SW 1271 (cell line): Measurements from ENCODE around the gene KLF2.
"Not testable (repeated sequence)": the region's sequence is repeated elsewhere in the genome, so short reads cannot be mapped to it uniquely, and the experiment has no call there.

ENCODE experiments used
- DNase-seq, 2 experiments: peaks; one replicate each; lab custom pipeline; 2025; lab: John Stamatoyannopoulos, UW

Gene KLF2

GRCh38 chr19:16324384-16325160, at the start of gene KLF2:
TSS of gene KLF2 (plus strand) at chr19:16324826. CDS start at chr19:16324924, 98 bp downstream.
- peak; percentile 50 to 84 for DNase-seq

DNA sequence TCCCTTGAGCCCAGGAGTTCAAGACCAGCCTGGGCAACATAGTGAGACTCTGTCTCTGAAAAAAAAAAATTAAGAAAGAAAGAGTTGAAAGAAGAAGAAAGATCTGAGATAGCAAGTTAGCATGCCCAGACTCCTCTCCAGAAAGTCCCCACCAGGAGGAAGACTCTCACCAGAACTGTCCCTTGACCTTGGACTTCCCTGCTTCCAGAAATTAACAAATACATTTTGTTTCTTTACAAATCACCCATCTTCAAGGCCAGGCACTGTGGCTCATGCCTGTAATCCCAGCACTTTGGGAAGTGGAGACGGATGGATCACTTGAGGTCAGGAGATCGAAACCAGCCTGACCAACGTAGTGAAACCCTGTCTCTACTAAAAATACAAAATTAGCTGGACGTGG, 44.3 kb upstream of the KLF2 start:
- DNase-seq: no peak

- DNase-seq: no peak
These were observed 42.9 kb upstream of the KLF2 start for GRCh38 chr19:16281743-16282142.

DNA sequence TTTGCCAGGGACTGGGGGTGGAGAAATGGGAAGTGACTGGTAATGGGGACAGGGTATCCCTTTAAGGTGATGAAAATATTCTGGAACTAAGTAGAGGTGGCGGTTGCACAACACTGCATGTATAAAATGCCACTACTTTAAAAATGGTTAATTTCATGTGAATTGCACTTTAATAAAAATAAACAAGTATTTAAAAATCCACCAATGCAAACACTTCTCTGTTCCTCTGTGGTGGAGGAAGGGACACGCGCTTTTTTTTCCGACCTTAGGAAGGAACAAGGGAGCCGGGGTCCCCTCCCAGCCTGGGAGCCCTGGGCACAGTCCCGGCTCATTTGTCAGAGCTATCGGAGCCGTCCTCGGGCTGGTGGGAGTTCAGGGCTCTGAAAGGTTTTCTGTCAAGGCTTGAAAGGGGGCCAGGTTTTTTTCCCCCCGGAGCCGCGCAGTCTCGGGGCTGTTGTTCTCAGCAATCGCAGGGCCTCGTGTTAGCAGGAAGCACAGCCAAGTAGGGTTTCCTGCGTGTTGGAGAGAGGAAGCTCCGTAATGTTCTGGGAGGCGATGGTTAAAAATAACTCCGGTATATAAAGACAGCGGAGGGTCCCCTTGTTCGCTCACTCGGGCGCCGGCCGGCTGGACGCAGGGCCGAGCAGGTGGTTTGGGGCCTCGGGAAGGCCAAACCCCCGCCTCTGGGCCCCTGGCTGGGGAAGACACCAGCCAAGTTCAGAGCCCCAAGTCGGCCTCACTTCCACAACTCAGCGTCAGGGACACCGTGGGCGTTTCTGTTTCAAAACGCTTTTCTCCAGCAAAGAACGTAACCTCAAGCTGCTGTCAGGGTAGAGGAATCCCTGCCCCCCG, 41.2 kb upstream of the KLF2 start:
- DNase-seq: no peak

GRCh38 chr19:16284505-16284904, 40.1 kb upstream of the KLF2 start:
- DNase-seq: no peak

GRCh38 chr19:16285079-16285478, 39.5 kb upstream of the KLF2 start:
- not testable (repeated sequence) for DNase-seq

- DNase-seq: no peak
These were observed 38.7 kb upstream of the KLF2 start for GRCh38 chr19:16285769-16286498.

DNA sequence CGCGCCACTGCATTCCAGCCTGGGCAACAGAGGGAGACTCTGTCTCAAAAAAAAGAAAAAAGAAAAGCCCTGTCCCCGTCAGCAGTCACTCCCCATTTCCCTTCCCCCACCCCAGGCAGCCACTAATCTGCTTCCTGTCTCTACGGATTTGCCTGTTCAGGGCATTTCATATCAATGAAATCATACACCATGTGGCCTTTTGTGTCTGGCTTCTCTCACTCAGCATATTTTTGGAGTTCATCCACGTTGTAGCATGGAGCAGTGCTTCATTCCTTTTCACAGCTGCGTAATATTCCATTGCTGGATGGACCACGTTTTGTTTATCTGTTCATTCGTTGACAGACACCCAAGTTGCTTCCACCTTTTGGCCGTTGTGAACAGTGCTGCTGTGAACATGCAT, 36.1 kb upstream of the KLF2 start:
- no peak for DNase-seq

GRCh38 chr19:16289594-16289993, 35.0 kb upstream of the KLF2 start:
- DNase-seq: no peak

- DNase-seq: no peak
These were observed 33.9 kb upstream of the KLF2 start for GRCh38 chr19:16290692-16291091.

DNA sequence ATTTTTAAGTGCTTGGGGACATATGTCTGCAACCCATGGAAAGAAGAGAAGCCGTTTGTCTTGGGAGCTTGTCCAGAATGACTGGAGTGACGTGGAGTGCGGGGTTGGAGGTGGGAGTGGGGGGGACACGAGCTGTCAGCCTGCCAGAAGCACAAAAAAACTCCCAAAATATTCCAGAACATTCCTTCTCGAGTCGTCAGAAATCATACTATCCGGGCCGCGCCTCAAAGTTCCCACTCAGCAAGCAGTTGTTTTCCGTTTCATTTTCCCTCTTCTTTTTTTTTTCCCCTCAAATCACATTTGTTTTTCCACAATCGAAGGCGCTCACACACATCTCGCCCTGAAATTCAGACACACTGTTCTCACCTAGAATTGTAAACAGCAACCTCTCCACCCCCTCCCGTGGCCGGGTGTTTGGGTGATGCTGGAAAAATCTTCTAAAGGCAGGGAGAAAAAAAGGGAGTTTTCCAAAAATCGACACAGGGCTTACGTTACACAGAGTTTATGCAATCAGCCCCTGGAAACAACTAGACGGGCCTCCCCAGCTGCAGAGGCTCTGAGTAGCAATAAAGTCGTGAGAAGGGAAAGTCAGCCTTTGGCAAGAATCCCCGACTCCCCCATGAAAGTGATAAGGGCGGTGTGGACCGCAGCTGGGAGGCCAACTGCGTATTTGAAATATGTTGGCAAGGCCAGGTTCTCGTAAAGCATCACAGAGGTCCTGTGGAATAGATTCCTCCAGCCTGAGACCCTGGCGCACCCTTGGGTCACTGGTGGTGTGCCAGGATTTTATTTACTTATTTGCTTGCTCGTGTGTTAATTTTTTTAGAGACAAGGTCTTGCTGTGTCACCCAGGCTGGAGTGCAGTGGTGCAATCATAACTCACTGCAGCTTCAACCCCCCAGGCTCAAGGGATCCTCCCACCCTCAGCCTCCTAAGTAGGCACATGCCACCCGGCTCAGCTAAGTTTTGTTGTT, 31.2 kb upstream of the KLF2 start:
- no peak for DNase-seq

DNA sequence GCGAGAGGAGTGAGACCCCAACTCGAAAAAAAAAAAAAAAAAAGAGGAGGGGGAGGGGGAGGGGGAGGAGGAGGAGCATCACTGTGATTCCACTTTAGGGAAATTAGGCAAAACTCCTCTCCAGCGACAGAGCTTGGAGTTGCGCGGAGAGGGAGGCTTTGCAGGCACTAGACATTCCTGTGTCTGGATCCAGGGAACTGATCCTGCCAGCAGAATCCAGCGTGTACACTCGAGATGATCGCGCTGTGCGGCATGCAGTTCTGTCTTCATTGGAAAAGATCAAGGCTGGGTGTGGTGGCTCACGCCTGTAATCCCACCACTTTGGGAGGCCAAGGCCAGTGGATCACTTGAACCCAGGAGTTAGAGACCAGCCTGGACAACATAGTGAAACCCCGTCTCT, 29.6 kb upstream of the KLF2 start:
- DNase-seq: no peak

DNA sequence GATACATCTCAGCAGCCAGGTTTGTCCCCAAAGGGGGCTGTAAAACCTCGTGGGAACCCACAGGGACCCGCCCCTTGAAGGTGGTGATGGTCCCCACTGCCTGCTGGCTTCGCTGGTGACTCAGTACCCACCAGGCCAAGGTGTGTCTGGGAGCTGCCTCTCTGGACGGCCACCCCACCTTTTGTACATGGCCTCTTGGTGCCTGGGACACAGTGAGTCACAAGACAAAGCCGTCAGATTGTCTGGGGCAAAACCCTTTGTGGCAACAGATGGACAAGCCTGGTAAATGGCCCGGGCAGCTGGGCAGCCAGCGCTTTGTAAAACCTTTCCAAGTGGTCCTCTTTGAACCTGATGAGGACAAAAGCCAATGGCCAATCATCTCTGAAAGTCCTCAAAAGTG, 27.9 kb upstream of the KLF2 start:
- DNase-seq: no peak

DNA sequence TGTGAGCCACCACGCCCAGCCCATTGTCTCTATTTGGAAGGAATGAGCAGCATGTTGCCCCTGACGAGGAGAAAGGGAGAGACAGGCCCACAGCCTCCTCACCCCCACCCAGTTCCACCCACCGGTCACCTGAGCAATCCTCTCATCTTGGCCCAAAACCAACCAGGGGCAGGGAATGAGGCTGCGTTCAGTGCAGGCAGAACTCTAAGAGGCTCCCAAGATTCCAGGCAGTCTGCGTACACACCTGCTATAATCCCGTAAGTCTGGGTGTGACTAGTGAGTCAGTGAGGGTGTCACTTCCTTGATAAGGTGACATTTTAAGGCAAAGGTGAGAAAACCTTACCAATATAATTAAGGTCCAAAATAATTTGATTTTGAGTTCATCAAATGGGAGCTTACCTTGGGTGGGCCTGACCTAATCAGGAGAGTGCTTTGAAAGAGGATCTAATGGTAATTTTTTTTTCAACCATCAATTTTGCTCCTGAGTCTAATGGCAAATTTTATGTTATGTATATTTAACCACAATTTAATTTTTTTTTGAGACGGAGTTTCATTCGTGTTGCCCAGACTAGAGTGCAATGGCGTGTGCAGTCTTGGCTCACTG, 26.9 kb upstream of the KLF2 start:
- no peak for DNase-seq

GRCh38 chr19:16298334-16298733, 26.3 kb upstream of the KLF2 start:
- no peak for DNase-seq

DNA sequence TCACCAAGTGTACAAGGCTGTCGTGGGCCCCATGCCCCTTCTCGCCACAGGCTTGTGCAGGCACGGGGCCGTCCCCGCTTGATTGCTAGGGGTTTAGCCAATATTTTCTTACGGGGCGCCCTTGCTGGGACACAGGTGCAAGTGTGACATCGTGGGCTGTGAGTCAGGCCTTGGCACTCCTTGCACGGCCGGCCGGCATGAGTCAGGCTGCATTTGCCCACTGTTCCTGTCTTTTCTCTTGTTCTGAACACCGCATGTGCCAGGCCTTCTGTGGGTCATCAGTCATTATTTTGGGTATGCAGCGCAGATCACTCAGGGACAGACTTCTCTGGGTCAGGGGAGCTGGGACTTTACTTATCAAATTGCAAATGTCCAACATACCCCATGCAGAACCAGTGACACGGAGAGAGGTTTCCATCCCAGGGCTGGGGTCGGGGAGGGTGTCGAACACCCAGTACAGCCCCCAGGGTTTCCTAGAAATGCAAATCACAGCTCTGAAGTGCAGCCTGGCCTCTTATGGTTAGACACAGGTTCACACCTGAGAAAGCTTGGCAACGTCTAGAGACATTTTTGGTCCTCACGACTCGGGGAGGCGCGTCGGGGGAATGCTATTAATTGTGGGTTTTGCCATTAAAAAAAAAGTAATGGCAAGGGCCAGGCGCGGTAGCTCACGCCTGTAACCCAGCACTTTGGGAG, 22.5 kb upstream of the KLF2 start:
- no peak for DNase-seq

DNA sequence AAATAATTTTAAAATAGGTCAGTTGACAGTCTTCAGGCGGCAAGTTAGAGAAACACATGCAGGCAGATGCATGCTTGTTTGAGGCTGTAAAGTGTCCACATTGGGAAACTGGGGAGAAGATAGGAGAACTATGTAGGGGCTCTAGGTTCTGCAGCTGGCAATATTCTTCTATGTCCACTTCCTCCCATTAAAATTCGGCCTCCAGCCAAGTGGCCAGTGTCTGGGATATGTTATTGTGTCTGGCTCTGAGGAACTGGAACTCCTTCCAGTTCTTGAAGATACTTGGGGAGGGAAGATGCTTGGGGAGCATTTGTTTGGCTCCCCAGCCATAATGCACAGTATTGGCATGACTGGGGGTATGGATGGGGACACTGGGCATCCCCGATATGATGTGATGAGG, 20.9 kb upstream of the KLF2 start:
- no peak for DNase-seq

- not testable (repeated sequence) for DNase-seq
These were observed 20.1 kb upstream of the KLF2 start for GRCh38 chr19:16304511-16304910.

GRCh38 chr19:16305060-16305459, 19.6 kb upstream of the KLF2 start:
- DNase-seq: not testable (repeated sequence)

DNA sequence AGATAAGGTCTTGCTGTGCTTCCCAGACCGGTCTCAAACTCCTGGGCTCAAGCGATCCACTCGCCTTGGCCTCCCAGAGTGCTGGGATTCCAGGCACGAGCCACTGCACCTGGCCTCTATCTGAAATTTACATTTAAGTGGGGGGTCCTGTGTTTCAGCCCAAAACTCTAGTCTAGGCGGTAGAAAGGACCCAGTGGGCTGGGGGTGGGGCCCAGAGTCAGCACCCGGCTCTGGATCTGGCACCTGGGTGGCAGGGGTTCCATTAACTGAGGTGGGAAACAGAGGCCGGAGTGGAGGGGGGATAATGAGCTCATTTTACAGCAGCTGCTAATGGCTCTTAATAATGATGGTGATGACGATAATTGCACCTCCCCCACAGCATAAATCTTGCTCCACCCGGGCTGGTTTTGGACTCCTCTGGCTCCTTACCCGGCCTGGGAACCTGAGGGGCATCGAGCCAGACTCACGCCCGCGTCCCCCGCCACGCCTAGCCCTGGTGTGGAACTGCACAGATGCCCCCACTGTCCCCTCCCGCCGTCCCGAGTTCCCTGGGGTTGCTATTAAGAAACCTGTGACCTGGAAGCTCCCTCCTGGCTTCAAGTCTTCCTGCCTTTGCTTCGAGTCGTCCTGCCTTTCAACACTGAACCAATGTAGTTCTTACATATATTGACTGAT, 17.8 kb upstream of the KLF2 start:
- no peak for DNase-seq
